ENCODE results near the gene ZNF181.
"Not testable (repeated sequence)": the region's sequence is repeated elsewhere in the genome, so short reads cannot be mapped to it uniquely, and the experiment has no call there.

The ZNF181 gene

DNA sequence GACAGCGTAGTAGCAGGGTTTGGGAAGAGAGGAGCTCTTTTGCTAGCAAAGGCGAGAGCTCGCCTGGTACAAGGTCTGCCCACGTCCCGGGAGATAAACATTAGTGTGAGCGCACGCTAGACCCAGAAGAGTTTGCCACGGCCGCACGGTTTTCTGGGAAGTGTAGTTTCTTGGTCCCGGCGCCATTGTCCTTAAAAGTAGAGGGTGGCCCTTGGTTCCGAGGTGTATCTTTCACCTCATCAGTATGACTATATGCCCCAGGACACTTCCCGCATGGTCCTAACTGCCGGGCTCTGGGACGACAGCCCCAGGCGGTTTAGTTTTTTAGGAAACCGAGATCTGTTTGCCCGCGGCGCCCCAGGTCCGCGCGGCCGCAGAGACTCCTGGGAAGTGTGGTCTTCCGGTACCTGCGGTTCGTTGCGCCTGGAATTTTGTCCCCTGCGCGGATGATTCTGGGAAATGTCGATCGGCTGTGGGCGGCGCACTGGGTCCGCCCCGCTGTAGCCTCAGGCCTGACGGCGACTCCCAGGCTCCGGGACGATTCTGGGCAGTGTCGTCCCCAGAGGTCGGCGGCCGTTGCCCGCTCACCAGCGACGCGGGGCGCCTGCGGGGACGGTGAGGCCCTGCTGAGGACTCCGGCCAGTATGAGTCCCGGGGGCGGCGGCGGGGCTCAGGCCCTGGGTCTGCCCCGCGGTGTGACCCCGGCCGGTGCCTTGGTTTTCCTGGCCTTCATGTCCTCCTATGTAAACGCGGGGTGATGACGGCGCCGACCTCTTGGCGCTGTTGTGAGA is at the start of gene ZNF181:
TSS of gene ZNF181 (plus strand) at position 498 of the 791 bp plus-strand sequence. CDS start 795 bp downstream, outside the sequence.
- peak; percentile 92 for DNase-seq

DNA sequence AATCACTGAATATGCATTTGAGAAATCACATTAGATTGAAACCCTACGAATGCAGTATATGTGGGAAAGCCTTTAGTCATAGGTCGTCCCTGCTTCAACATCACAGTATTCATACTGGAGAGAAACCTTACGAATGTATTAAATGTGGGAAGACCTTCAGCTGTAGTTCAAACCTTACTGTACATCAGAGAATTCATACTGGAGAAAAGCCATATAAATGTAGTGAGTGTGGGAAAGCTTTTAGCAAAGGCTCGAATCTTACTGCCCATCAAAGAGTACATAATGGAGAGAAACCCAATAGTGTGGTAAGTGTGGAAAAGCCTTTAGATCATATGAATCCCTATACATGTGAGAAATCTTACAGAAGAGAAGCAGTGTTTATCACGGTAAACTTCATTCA is 48.8 kb upstream of the ZNF181 start:
- not testable (repeated sequence) for DNase-seq

DNA sequence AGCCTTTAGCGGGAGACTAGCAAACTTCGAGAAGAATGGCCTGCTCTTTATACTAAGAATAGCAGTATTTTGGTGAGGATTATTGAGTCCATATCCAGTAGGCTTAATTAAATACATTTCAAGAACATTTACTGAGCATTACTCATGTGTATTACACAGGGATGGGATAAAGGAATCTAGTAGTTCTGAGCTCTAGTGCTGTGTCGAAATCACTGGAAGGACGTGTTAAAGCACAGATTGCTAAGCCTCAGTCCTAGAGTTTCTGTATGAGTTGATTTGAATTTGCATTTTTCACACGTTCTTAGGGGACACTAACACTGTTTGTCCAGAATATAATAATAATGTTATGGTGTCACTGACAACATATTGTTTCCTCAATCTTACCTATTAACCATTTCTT is 47.6 kb upstream of the ZNF181 start:
- DNase-seq = no peak

DNA sequence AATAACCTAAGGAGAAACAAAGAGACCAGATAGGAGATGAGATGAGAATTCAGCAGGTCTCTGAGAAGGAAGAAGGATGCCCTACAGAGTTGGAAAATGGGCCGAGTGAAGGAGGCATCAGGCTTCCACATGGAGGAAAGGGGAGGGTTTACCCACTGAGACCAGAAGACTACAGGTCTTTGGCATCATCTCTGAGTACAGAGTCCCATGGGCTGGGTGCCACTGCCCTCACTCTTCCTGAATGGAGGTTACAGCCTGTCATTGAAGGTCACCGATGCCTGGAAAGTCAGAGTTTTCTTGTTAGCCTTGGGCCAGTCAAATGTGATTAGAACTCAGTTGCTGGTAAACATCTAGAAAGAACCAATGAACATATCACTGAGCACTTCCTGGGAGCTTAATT is 46.7 kb upstream of the ZNF181 start:
- DNase-seq = no peak

DNA sequence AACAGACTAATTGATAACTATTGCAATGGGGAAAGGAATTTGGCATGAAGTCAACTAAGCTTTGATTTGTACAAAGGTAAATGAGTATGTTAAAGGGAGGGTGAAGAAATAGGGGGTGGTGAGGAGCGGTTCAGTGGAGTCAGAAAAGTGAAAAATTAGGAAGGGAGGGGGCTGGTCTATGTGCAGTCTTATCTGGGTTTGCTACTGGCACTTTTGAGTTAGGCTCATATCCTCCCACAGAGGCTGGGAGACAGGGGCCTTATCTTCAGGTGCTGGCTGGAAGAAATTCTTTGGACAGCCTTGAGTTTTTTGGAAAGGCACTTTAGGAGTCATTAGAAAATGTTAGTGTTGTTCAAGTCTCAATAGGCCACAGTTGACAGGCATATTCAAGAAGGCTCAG is 45.5 kb upstream of the ZNF181 start:
- DNase-seq = no peak

DNA sequence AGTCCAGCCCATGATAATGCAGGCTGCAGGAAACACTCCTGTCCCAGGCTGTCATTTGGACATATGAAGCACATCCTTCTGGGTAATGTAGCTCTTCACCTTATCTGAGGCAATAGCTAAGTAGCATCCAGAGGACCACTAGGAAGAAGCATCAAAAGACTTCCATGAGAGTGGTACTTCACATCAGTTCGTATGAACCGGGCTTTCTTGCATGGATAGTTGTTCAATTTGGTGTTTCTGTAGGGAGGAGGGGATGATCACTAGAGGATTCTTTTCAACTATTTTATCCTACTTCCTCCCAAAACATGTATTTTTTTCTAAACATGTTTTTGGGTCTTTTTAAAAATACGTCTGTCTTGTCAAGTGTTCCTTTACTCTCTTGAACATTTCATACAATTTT is 43.7 kb upstream of the ZNF181 start:
- no peak for DNase-seq

DNA sequence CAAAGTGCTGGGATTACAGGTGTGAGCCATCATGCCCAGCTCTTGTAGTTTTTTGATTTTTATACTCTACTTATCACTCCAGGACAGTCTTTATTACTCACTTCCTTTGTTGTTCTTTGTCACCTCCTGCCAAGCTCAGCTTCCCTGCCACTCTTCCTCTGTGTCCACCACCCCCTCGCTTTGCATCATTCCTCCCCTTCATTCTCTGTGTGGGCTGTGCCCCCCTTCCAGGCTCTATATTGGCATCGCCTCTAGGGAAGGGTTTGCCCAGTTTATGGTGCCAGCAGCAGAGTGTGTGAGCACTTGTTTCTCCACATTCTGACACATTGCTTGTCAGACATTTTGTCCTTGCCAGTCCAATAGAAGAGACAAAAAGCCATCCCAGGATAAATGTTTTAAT is 41.5 kb upstream of the ZNF181 start:
- no peak for DNase-seq

DNA sequence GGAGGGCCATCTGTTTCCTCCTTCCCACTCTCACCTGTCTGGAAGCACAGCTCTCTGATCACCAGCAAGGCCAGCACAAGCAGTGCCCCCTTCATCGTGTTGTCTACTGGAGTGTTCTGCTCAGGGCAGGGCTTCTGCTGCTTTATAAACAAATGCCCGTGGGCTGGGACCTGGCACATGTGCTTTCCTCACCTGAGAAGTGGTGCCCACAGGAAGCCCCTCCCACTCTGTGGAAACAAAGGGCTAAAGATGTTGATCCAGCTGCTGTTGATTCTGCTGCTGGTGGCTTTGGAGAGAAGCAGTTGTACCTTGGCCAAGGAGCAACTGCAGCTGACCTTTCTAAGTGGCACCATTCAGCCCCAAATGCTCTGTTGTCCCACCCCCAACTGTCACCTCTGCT is 26.4 kb upstream of the ZNF181 start:
- DNase-seq = peak; percentile 10

DNA sequence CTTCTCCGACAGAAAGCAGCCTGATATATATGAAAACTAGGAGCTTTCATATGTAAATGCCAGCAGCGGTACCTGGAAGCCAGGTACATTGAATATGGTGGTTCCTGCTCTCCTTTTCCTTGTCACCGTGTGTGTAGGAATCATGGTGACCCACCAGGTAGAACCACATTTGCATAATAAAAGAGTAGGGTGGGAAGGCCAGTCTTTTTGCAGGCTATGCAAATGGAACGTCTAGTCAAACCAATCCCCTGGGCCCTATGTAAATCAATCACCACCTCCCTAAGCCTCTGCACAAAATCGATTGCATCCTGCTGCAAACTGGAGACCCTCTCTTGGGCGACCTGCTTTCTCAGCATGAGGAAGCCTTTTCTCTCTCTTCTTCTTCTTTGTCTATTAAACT is 22.2 kb upstream of the ZNF181 start:
- no peak for DNase-seq

DNA sequence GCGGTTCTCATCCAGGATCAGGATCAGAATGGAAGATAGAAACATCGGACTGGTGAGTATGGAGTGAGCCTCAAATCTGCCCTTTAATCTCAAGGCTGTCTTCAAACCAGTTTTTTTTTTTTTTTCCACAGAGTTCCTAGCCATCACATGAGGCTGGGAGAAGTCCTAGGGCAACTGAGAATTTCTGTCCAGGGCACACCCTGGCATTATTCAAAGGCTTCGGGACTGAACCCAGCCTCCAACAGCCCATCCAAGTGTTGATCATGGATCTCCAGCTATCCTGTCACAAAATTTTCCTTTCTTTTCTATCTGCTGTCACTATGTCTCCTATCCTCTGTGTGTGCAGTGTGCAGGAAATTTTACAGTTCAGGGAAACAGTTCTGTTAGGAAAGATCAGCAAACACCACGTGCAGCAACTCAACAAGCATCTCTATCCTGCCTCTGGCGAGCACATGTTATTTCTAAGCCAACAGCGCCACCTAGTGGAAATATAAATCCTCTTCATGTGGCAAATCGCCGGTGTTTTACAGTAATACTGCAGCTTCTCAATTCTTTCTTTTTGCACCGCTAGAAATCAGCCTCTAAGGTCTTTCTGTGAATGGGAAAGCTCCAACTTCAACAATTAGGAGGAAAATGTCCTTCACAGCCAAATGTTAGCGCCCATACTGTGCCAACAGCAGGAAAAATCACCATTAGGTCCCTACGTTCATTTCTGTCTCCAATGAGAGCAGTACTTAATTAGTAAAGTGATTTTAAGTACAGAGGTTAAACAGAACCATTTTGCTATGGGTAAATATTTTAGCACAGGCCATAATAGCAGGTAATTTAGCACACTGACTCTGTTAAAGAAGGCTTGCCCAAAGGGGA is 21.4 kb upstream of the ZNF181 start:
- peak; percentile 21 for DNase-seq

DNA sequence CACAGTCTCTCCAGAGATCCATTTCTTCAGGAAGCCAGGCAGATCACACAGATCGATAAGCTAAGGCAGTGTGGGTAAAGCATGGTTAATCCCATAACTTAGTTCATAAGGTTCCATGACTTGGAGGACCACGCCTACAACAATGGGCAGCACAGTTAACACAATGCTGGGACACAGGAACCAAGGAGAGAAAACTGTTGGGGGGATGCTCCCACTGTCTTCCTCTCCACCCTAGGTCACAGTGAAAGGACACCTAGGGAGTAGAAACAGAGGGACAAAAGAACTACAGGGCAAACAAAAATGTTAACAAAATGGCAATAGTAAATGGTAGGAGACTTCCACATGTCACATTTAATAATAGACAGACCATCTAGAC is 20.8 kb upstream of the ZNF181 start:
- DNase-seq = no peak

DNA sequence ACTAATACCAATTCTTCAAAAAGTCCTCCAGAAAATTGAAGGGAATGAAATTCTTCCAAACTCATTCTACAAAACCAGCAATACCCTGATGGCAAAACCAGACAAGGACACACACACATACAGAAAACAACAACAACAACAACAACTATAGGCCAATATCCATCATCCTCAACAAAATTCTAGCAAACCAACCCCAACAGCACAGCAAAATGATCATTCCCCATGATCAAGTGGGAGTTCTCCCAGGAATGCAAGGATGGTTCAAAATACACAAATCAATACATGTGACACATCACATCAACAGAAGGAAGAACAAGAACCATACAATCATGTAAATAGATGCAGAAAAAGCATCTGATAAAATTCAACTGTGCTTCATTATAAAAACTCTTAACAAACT is 18.7 kb upstream of the ZNF181 start:
- no peak for DNase-seq

DNA sequence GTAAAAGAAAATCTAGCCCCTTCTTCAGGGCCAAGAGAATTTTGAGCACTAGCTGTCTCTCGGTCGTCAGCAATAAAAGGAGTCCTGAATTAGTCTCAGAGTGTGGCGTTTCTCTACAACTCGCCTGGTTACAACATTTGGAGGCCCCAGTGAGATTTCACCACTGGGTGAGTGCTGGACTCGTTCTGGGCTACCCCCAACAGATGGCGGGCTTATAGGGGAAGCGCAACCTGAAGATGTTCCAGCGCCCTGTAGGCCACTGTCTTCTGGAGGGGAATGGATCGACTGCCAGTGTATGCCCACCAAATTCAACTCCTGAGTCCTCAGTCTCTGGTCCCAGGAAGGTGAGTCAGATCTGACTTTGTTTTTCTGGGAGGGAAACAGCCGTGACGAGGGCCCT is 11.7 kb upstream of the ZNF181 start:
- DNase-seq = no peak

DNA sequence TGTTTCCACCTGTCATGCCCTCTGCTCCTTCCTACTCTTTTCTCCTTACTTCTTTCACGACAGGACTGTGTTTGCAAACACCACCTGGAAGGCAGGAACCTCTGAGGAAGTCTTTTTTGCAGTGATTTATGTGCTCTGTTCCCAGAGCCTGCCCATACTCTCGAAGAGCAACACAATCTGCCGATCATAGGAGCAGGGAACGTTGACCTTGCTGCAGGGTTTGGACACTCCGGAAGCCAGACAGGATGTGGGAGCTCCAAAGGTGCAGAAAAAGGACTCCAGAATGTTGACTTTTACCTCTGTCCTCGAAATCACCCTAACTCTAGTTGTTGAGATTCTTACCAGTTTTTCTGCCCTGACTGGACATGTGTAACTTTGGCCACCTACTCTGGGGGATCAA is 8.6 kb upstream of the ZNF181 start:
- no peak for DNase-seq

DNA sequence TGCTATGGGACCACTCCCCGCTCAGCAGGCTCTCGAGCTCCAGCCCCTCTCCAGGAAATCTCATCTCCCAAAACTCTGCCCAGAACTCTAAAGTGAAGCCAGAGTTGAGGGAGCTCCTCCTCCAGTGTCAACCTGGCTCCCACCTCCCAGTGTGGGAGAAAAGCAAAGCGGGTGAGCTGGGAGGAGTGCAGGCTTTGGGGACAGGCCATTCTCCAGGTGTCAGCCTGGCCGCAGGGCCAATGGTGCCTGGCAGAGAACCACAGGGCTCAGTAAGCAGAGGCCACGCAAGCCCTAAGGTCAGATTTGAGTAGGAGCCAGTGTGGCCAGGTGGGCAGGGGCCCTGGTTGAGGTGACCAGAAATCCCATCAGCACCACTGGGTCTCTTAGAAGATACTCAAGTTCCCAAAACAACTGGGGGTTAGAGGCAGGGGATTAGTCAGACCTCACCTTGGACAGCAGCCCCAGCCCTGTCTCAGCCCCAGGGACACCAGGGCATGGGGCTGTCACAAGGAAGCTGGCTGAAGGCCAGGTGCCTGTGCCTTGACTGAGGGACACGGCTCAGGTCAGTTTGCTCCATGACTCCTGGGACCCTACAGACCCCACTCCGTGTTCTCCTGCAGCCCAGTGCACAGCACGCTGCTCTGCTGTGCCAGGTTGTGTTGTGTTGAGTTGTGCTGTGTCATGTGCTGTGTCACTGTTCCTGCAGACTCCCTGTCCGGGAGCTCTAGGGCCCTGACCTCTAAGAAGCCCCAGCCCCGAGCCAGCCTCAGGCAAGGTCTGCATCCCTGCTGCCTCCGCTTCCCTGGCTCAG is 2.8 kb upstream of the ZNF181 start:
- no peak for DNase-seq

DNA sequence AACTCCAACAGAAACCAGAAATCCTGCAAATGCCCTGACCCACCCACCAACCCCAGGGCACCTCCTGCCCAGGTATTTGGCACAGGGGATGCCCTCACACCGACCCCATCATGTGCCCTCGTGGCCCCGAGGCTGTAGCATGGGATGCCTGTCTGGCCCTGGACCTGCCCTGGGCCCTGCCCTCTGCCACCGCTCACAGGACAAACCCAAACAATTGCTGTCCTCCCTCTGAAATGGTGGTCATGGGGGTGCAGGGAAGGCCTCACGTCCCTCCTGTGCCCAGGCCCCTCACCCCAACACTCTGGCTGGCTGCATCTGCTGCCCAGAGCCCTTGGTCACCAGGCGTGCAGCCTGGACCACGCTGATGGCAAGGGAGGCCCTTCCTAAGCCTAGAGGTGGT is 2.1 kb upstream of the ZNF181 start:
- DNase-seq = no peak

DNA sequence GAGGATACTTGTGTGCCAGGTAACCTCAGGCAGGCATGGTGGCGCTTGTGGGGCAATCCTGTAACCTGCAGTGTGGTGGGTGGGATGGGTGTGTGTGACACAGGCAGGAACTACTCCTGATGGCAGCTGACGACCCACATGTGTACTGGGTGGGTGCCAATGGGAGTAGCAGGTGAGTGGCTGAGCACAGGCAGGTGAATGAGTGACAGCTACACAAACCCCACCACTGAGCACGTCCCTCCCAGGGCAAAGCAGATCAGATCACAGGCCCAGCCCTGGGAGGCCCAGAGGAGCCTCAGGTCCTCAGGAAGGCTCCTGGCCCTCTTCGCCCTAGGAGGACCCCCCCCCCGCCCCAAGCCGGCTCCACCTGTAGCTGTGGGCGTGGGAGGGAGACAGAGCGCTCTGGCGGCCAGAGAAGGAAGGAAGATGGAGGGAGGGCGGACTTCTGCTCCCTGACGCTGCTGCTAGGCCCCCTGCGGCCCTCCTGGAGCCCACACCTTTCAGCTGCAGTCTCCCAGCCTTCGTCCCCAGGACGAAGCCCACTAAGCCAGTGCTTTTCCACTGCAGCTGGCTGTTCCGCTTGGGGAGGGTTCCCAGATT is 1.3 kb upstream of the ZNF181 start:
- DNase-seq = no peak

DNA sequence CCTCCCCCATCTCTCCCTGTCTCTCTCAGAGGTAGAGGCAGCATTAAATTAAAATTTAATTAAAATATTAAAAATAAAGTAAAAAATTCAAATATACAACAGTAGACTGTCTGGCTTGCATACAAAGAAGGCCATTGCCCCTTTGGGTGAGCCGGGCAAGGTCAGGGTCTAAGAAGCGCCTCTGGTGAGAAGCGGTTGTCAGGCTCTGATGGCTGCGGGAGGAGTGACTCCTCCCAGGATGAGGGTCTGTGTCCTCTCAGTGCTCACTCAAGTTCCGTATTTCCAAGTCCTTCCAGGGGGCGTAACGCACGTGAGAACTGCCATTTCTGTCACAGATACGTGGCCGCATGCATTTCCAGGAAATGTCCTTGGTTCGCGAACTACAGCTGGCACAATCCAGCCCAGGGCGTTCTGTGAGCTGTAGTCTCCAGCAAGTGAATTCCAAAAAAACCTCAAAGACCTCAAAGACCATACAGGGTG is 737 bp upstream of the ZNF181 start:
- DNase-seq = peak; percentile 61

DNA sequence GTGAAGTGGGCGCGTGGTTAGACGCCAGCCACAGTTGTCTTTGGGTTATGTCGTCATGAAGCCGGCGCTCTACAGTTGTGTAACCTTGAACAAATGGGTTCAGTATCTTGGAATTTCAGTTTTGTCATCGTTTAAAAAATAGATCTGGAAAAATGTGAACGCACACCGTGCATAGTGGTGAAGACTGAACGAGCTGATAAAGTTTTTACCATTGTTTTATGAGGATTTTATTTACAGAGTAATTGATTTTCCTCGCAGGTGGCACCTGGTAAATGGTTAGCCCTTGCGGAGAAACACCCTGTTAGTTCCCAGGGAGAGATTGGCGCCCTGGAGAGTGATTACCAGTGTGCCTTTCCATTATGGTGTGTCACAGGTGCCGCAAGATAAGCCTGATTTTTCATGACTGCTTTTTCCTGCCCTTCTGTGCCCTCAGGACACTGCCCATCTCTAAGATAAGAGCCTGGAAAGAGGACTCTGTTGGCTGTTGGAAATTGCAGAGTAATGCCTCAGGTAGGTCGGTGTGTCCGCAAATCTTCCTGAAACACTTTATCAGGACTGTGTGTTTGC is 577 bp downstream of the ZNF181 start:
- DNase-seq = no peak

DNA sequence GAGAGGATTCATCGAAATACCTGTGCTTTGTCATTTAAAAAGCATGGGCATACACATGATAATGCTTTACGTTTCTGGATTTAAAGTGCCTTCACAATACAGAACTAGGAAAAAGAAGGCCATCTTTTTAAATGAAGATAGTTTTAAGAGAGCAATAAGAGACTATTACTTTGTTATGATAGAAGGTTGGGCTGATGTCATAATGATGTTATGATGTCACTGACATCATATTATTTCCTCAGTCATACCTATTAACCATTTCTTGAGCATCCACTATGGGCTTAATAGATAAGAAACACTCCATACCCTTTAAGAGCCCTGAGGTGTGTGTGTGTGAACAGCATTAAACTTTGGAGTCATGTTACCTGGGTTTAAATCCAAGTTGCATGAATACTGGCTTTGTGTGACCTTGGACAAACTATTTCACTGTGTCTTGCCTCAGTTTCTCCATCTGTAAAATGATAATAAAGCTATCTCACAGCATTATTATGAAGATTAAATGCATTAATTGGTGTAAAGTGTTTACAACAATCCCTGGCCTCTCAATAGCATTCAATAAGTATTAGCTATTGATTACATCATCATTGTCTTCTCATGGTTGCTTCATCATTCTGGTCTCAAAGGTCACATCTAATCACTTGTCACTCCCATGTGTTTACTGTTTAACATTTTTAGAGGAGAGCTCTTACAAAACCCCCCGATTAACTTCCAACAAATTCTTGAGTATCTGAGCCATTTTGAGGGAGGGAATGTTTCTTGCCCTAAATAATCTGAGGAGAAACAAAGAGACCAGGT is 11.1 kb downstream of the ZNF181 start:
- DNase-seq = no peak

DNA sequence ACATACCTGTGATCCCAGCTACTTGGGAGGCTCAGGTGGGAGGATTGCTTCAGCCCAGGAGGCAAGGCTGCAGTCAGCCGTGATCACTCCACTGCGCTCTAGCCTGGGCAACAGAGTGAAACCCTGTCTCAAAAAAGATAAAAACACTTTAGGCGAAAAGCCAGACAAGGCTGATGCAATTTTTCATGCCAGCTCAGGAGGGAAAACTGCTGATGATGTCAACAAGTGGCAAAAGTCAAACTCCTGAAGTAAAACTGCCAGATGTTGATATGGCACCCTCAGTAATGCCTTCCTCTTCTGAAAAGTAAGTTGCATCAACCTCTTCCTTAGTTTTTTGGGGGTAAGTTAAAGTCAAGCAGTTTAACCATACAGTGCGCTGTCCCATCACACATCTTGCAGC is 23.4 kb downstream of the ZNF181 start:
- no peak for DNase-seq
